NCI-H226 (cell line): Measurements from ENCODE around the gene BACH2.
"Not testable (repeated sequence)": the region's sequence is repeated elsewhere in the genome, so short reads cannot be mapped to it uniquely, and the experiment has no call there.

Experiments
- DNase-seq: peaks from one replicate; pipeline ENCODE4 v3.0.0-alpha.2; 2015

BACH2 gene

DNA sequence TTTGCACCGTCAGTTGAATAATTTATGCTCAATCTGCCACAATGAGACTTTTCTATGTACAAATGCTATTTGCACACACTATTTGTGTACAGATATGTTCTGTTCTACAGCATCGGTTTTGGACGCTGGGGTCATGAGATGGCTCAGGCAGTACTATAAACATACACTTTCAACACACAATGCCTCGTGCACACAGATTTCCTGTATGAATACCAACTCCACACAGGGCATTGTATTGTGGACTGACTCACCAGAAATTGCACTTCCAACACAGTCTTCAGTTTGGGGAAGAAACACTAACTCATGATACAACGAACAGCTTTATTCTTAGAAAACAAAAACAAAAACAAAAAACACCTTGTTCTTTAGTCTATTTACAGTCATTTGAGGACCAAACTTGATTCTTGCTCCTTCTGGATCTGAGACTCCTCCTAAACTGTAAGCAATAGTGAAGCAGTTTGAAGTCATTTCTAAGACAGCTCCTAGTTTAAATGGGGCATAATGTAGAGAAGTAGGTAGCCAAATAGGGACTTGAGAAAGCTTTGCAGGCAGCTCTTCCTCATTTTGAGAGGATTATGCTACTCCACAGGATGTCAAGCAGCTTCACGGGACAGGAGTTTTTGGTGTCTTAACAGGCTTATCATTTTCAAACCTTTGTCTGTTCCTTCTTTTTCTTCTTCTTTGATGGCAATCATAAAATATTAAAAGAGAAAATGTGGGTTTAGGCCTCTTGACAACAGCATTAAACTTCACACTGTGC, 368.7 kb downstream of the BACH2 start:
- peak; percentile 42 for DNase-seq

DNA sequence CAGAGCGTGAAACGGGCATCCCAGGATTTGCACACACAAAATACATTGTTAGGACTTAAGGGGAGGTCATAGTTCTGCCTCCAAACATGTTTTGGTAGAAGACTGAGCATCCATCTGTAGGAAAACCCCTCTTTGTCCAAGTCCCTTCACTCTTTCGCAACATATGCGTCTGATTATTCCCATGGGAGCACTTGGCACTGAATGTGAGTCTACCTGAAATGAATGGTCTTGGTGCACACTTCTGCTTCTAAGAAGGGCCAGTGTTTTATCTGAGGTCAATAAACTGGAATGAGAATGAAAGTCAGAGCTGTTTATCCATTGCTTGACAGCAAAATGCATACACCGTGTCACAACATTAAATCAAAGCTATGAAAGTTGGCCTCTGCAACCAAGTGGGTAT, 369.4 kb downstream of the BACH2 start:
- no peak for DNase-seq

DNA sequence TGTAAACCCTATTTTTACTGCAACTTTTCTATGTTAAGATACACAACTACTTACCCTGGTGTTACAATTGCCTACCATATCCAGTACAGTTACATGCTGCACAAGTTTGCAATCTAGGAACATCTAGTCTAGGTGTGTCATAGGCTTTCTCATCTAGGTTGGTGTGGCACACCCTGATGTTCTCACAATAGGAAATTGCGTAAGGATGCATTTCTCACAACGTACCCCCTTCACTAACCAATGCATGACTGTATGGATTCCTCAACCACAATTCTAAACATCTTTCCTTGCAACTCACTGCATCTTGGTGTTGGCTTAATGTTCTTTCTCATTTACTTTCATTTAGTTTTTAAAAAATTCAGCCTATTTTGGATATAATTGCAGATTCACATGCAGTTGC, 370.8 kb downstream of the BACH2 start:
- peak; percentile 37 for DNase-seq

DNA sequence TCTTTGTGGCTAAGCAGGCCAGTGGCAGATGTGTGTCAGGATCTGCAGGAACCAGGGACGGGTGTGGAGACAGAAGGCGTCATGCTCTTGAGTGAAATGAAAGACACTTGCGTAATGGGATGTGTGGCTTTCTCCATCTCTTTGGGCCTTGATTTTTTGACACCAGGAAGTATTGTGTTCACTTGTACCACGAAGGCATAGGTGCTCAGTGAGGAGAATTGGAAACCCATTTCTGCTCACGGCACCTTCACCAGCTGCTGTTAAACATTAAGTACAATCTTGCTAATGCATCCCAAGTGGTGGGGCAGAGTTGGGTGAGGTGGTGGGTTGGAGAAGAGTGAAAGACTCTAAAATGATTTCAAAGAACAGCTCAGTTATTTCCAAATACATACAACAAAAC, 372.4 kb downstream of the BACH2 start:
- no peak for DNase-seq

DNA sequence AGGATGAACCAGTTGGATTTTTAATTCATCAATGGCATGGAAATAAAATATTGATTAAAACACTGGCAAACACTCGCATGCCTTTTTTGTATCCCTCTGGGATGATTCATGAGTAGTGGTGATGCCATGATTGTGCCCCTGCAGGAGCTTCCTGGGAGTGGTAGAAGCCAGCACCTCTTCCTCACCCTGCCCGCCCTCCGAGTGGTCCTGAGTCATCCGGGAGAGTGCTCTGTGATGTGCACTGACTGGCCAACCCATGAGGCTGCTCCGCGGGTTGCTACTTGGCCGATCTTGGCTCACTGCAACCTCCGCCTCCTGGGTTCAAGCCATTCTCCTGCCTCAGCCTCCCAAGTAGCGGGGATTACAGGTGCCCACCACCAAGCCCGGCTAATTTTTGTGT, 375.0 kb downstream of the BACH2 start:
- no peak for DNase-seq

DNA sequence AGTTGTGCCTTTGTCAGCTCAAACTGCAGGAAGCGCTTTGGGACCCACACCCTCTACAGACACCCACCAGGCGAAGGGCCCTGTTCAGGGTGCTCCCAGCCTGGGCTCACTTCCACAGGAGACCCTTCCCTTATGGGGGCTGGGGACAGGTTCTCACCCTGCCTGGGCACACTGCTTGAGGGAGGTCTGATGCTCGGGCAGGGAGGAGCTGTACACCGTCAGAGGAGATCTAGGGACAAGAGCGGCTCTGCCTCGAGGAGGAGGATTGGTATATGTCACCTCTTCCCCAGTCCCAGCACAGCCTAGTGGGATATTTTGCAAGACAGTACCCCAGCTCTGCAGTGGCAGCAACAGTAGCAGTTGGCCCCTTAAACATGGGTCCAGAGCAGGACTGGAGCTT, 375.4 kb downstream of the BACH2 start:
- DNase-seq, result no peak

DNA sequence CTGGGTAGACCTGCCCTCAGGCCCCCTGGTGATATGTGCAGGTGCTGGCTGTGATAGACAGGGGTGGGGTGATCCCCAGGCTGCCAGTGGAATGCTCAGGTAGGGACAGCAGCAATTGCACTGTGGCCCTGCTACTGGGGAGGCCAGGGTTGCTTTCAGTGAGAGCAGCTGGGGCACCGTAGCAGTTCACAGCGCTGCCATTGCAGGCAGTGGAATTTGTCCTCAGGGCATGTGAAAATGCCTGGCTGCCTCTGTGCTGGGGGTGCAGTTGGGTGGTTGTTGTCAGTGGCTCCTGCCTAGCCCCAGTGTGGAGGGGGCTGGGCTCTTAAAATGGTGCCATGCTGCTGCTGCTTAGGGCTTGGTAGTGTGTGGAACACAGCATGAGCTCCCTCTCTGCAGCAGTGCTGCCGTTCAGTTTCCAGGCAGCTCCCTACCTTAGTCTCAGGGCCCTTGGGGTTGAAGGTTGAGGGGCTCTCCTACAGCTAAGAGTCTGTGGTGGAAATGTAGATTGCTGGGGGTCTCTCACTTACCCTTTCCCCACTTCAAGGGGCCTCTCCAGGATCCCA, 378.8 kb downstream of the BACH2 start:
- DNase-seq, result no peak

DNA sequence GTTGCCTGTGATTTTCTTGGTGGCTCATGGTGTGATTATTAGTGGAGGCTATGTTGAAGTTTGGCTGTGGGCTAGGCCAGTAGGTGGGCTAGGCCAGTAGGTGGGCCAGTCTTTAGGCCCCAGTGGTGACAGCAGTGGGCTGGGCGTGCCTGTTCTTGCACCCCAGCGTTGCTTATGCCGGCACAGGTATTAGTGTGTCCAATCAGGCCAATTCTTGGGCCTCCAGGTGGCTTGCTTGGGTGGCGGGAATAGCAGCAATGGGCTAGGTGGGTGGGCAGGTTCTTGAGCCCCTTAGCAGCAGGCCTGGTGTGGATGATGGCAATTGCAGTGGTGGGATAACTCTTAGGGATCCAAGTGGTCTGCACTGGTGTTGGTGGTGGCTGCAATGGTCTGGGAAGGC, 379.4 kb downstream of the BACH2 start:
- no peak for DNase-seq

DNA sequence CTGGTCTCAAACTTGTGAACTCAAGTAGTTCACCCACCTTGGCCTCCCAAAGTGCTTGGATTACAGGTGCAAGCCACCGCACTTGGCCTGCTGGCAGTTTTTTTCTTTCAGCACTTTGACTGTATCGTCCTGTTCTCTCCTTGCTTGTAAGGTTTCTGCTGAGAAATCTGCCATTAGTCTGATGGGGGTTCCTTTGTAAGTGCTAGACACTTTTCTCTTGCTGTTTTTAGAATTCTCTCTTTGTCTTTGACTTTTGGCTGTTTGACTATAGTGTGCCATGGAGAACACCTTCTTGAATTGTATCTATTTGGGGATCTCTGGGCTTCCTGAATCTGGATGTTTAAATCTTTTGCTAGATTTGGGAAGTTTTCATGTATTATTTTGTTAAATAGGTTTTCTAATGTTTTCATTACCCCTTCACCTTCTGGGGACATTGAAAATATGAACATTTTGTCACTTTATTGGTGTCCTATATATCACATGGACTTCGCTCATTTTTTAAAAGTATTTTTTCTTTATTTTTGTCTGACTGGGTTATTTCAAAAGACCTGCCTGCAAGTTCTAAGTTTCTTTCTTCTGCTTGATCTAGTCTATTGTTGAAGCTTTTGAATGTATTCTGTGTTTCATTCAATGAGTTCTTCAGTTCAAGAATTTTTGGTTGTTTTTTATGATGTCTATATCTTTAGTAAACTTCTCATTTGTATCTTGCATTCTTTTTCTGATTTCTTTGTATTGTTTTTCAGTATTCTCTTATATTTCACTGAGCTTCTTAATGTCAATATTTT, 380.3 kb downstream of the BACH2 start:
- no peak for DNase-seq

DNA sequence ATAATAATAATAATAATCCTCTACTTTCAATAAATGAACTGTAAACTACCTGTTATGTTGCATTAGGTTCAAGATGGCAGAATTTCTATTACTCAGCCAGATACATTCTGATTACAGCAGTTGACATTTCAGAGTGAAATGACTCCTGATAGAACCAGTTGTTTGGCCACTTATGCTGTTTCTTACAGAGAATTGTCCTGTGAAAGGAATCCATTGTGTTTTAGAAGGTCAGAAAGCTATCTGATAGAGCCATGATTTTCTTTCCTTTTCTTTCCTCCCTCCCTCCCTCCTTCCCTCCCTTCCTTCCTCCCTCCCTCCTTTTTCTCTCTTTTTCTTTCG, 385.8 kb downstream of the BACH2 start:
- DNase-seq, result no peak

DNA sequence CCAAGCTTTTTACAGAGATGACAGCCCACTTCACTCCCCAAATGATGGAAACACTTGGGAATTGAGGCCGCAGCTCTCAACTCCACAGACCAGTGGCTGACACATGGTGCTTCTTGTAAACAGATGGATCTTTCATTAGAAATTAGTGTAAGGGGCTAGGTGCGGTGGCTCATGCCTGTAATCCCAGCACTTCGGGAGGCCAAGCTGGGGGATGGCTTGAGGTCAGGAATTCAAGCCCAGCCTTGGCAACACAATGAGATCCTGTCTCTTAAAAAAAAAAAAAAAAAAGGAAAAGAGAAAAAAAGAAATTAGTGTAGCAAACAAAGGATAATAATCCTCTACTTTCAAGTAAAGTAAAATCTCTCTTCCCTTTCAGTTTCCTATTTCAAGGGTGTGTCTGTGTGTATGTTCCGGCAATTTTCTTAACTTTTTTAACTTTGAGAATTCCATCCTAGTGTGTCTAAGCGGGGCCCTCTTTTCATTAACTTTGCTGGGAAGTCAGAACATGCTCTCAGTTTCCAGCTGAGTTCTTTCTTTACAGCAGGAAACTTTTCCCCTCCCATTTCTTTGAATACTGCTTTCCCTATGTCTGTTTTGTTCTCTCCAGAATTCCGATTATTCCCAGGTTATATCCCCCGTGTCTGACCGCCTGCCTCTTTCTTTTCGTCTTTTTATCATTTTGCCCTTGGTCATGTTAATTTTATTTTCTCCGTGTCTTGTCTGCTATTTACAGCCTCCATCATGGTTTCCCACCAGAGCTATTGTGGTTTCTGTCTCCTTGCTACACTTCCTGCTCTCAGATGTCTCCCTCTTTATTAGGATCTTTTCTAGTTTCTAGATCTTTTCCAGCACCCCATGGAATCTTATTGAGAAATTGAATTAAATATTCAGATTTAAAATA, 386.4 kb downstream of the BACH2 start:
- not testable (repeated sequence) for DNase-seq

DNA sequence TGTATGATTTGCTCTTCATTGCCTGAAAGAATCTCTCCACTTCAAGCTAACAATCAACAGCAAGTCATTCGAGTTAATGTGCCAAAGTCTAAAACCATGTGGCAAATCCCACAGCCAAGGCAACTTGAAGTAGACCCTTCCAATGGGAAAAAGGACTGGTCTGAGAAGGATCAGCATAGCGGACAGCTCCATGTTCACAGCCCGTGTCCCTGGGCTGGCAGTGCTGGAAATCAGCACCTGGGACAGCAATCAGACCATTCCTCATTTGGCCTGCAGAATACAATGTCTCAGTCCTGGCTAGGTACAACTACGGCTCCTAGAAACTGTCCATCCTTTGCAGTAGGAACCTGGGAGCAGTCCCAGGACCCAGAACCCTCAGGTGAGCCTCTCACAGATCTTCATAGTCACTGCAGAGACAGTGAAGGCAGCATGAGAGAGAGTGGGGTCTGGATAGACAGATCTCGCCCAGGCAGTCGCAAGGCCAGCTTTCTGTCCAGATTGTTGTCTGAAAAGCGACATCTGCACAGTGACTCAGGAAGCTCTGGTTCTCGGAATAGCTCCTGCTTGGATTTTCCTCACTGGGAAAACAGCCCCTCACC, 401.3 kb downstream of the BACH2 start:
- DNase-seq, result peak; percentile 53

DNA sequence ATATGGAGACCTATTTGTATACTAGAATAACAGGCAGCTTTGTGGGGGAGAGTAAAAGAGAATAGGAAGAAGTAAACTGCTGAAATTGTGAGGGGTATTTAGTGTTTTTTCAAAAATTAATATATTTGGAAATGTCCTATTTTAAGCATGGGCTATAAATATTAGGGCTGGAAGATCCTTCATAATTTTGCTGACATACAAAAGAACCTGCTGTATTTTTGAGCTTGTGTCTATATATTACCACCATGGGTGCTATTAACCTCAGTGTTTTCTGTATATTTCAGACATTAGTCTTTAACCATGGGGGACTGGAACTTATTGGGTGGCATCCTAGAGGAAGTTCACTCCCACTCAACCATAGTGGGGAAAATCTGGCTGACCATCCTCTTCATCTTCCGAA, 402.5 kb downstream of the BACH2 start, which contains the start of gene GJA10:
Gene GJA10 (plus strand): TSS at position 301 of the 400 bp plus-strand sequence. CDS start 0 bp downstream, at position 301.
- DNase-seq, result no peak

DNA sequence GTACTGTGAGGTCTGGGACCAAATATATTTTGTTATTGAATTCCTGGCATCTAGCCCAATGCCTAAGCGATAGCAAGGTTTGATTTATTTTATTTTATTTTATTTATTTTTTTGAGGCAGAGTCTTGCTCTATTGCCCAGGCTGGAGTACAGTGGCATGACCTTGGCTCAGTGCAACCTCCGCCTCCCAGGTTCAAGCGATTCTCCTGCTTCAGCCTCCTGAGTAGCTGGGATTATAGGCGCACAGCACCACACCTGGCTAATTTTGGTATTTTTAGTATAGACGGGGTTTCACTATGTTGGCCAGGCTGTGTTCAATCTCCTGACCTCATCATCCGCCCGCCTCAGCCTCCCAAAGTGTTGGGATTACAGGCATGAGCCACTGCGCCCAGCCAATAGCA, 404.1 kb downstream of the BACH2 start:
- not testable (repeated sequence) for DNase-seq

DNA sequence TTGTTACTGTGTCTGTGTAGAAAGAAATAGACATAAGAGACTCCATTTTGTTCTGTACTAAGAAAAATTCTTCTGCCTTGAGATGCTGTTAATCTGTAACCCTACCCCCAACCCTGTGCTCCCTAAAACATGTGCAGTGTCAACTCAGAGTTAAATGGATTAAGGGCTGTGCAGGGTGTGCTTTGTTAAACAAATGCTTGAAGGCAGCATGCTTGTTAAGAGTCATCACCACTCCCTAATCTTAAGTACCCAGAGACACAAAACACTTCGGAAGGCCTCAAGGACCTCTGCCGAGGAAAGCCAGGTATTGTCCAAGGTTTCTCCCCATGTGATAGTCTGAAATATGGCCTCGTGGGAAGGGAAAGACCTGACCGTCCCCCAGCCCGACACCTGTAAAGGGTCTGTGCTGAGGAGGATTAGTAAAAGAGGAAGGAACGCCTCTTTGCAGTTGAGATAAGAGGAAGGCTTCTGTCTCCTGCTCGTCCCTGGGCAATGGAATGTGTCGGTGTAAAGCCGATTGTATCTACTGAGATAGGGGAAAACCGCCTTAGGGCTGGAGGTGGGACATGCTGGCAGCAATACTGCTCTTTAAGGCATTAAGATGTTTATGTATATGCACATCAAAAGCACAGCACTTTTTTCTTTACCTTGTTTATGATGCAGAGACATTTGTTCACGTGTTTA, 405.7 kb downstream of the BACH2 start:
- DNase-seq, result not testable (repeated sequence)

DNA sequence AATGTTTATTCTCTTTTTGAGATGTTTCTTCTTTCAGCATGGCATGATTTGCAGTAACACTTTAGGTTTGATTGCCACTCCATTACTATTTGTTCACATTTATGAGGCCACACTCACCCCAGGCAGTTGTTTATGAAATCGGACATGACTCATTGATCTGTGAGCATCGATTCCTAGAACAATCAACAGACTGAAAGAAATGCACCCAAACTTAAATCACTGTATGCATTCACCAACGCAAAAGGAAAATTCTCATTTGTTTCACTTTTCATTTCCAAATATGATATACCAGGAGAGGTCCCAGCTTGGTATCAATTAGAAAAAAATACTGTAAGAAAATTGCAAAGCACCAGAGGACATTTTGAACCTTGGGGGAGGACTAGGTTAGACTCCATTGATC, 407.8 kb downstream of the BACH2 start:
- DNase-seq, result no peak

DNA sequence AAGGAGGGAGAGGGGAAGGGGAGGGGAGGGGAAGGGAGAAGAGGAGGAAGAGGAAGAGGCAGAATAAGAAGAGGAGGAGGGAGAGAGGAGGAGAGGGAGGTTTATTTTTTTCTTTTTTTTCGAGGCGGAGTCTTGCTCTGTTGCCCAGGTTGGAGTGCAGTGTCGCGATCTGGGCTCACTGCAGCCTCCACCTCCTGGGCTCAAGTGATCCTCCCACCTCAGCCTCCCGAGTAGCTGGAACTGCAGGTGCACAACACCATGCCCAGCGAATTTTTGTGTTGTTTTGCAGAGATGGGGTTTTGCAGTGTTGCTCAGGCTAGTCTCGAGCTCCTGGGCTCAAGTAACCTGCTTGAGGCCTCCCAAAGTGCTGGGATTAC, 408.5 kb downstream of the BACH2 start:
- no peak for DNase-seq

DNA sequence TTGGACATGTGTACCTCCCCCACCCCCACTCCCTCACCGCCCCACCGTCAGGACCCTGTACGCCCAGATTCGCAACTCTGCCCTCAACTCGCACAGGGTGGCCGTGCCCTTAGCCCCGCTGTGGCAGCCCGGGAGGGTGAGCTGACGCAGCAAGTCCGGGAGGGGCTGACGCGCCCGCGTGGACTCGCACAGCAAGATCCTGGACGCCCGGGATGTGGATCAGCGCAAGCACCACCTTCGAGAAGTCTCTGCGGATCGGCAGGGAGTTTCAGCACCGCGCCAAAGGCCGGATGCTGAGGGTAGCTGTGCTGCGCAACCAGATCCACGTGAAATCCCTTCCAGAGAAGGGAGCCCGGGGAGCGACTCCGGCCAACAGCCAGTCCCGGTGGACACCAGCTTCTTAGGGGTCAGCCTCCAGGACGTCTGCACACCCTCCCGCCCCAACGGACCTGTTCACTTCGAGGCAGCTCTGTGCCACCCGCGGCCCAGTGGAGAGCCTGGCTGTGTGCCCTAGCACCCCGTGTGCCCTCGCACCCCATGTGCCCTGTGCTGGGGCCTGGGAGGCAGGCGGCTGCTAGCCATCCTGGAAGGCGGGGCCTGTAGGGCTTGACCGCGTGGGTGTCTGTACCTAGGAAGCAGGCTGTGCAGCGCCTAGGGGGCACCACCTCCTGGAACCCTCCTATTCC, 409.0 kb downstream of the BACH2 start:
- DNase-seq, result no peak

DNA sequence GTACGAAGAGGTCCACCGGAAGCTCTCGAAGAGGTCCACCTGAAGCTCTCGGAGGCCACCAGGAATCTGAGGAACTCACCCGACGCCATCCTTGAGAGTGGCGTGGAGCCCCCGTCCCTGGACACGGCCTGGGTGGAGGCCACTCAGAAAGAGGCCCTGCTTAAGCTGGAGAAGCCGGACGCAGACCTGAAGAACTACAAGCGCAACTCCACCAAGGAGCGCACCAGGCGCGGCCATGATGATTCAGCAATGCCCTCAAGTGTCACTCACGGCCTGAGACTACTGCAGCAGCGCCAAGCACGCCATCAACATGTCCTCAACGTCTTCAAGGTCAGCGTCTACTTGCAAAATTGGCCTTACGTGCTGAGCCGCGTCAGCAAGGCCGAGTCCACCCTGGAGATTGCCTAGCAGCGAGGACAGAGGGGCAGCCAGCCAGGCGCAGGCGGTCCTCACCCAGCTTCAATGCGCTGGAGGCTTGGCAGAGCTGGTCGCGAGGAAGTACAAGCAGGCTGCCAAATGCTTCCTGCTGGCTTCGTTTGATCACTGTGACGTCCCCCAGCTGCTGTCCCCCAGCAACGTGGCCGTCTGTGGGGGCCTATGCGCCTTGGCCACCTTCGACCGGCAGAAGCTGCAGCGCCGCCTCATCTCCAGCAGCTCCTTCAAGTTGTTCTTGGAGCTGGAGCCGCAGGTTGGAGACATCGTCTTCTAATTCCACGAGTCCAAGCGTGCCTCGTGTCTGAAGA, 410.1 kb downstream of the BACH2 start:
- DNase-seq, result no peak
